ENCODE data around the gene INTS11.

Gene INTS11

GRCh38 chr1:1293263-1294249 lies 30.9 kb downstream of the INTS11 start:
- no peak overlapping the region for H2BK12ac ChIP-seq (ENCODE audit: low read length)
- no CpG with 5 or more reads among the region's 94 CpGs for WGBS, 2 donors (ENCODE audit: extremely low coverage in 2 of 2, insufficient read length in 2 of 2, insufficient replicate concordance in 1 of 2)
- no peak overlapping the region for H4K8ac ChIP-seq (ENCODE audit: low read depth, low read length)
- no peak overlapping the region for H4K91ac ChIP-seq (ENCODE audit: low read depth, low read length, poor library complexity)
- H2AK5ac ChIP-seq (ENCODE audit: low read depth, low read length), result peak overlapping the region; percentile 70
- H3K4me1 ChIP-seq (ENCODE audit: control insufficient read depth in 2 of 2, insufficient read depth in 1 of 2, low read depth in 1 of 2, low read length in 2 of 2), result no peaks in the 10 kb centered on the region
- no peak overlapping the region for H3K4ac ChIP-seq (ENCODE audit: low read length)
- H3K14ac ChIP-seq (ENCODE audit: low read length), result no peak overlapping the region
- H3K18ac ChIP-seq (ENCODE audit: low read length), result no peak overlapping the region
- no peak overlapping the region for H2BK120ac ChIP-seq (ENCODE audit: low read depth, low read length)
- H2AFZ ChIP-seq (ENCODE audit: low read length), result no peak overlapping the region
- H3K9ac ChIP-seq (ENCODE audit: low read depth, low read length, poor library complexity), result no peak overlapping the region
- H3K4me3 ChIP-seq (ENCODE audit: low read length in 2 of 2), result no peak overlapping the region
- H2BK15ac ChIP-seq (ENCODE audit: low read length), result no peak overlapping the region
- H3K27me3 ChIP-seq (ENCODE audit: control insufficient read depth in 3 of 3, insufficient read depth in 3 of 3, low read depth in 1 of 3, low read length in 3 of 3), result no peaks in the 10 kb centered on the region
- H3K79me1 ChIP-seq (ENCODE audit: low read depth, low read length), result peaks cover 4% of the 10 kb centered on the region
- H3K27ac ChIP-seq (replicated peaks; ENCODE audit: low read length), result no peak overlapping the region
- H3K4me2 ChIP-seq (ENCODE audit: insufficient read depth, low read length, poor library complexity, severe bottlenecking), result peak overlapping the region; percentile 18
- peak overlapping the region; percentile 85 for H3K23ac ChIP-seq (ENCODE audit: low read depth, low read length, poor library complexity)
- peaks cover 3 to 31% of the 10 kb centered on the region in 2 donors for H3K36me3 ChIP-seq (replicated peaks in 1 of 2; ENCODE audit: control insufficient read depth in 2 of 2, insufficient read depth in 2 of 2, low read length in 2 of 2)
- no peak for DNase-seq (ENCODE audit: low spot score)
- peaks cover 0 to 3% of the 10 kb centered on the region in 2 donors for H3K9me3 ChIP-seq (replicated peaks in 1 of 2; ENCODE audit: control insufficient read depth in 2 of 2, insufficient read depth in 1 of 2, low read depth in 1 of 2, low read length in 2 of 2)
- peak overlapping the region; percentile 24 for H2BK5ac ChIP-seq (ENCODE audit: low read length)

GRCh38 chr1:1292851-1293250 lies 31.6 kb downstream of the INTS11 start:
- Histone ChIP-seq H3K79me1 (ENCODE audit: low read depth, low read length) (peaks cover 6% of the 10 kb centered on the region), H3K9me3 (replicated peaks in 1 of 2; ENCODE audit: control insufficient read depth in 2 of 2, insufficient read depth in 1 of 2, low read depth in 1 of 2, low read length in 2 of 2) (peaks cover 0 to 3% of the 10 kb centered on the region in 2 donors), H2BK5ac (ENCODE audit: low read length) (no peak overlapping the region), H3K4me3 (ENCODE audit: low read length in 2 of 2) (no peak overlapping the region), H2BK15ac (ENCODE audit: low read length) (no peak overlapping the region), H3K27me3 (ENCODE audit: control insufficient read depth in 3 of 3, insufficient read depth in 3 of 3, low read depth in 1 of 3, low read length in 3 of 3) (no peaks in the 10 kb centered on the region), H3K18ac (ENCODE audit: low read length) (peak overlapping the region; percentile 57), H2BK12ac (ENCODE audit: low read length) (no peak overlapping the region), H2AK5ac (ENCODE audit: low read depth, low read length) (no peak overlapping the region), H3K14ac (ENCODE audit: low read length) (no peak overlapping the region), H3K4ac (ENCODE audit: low read length) (no peak overlapping the region), H3K23ac (ENCODE audit: low read depth, low read length, poor library complexity) (peak overlapping the region; percentile 85), H3K4me2 (ENCODE audit: insufficient read depth, low read length, poor library complexity, severe bottlenecking) (no peak overlapping the region), H3K27ac (replicated peaks; ENCODE audit: low read length) (no peak overlapping the region), H4K8ac (ENCODE audit: low read depth, low read length) (no peak overlapping the region), H3K9ac (ENCODE audit: low read depth, low read length, poor library complexity) (no peak overlapping the region), H3K36me3 (replicated peaks in 1 of 2; ENCODE audit: control insufficient read depth in 2 of 2, insufficient read depth in 2 of 2, low read length in 2 of 2) (peaks cover 3 to 28% of the 10 kb centered on the region in 2 donors), H4K91ac (ENCODE audit: low read depth, low read length, poor library complexity) (no peak overlapping the region), H2BK120ac (ENCODE audit: low read depth, low read length) (no peak overlapping the region), H3K4me1 (ENCODE audit: control insufficient read depth in 2 of 2, insufficient read depth in 1 of 2, low read depth in 1 of 2, low read length in 2 of 2) (no peaks in the 10 kb centered on the region), H2AFZ (ENCODE audit: low read length) (no peak overlapping the region)
- no CpG with 5 or more reads among the region's 18 CpGs for WGBS, 2 donors (ENCODE audit: extremely low coverage in 2 of 2, insufficient read length in 2 of 2, insufficient replicate concordance in 1 of 2)
- no peak for DNase-seq (ENCODE audit: low spot score)

GRCh38 chr1:1292442-1292779 lies 32.0 kb downstream of the INTS11 start:
- H2BK15ac ChIP-seq (ENCODE audit: low read length), result no peak overlapping the region
- H3K18ac ChIP-seq (ENCODE audit: low read length), result no peak overlapping the region
- no peak for DNase-seq (ENCODE audit: low spot score)
- no peaks in the 10 kb centered on the region for H3K4me1 ChIP-seq (ENCODE audit: control insufficient read depth in 2 of 2, insufficient read depth in 1 of 2, low read depth in 1 of 2, low read length in 2 of 2)
- H3K79me1 ChIP-seq (ENCODE audit: low read depth, low read length), result peaks cover 6% of the 10 kb centered on the region
- peaks cover 0 to 3% of the 10 kb centered on the region in 2 donors for H3K9me3 ChIP-seq (replicated peaks in 1 of 2; ENCODE audit: control insufficient read depth in 2 of 2, insufficient read depth in 1 of 2, low read depth in 1 of 2, low read length in 2 of 2)
- no peak overlapping the region for H4K91ac ChIP-seq (ENCODE audit: low read depth, low read length, poor library complexity)
- no peak overlapping the region for H3K27ac ChIP-seq (replicated peaks; ENCODE audit: low read length)
- no peak overlapping the region for H3K23ac ChIP-seq (ENCODE audit: low read depth, low read length, poor library complexity)
- no peaks in the 10 kb centered on the region for H3K27me3 ChIP-seq (ENCODE audit: control insufficient read depth in 3 of 3, insufficient read depth in 3 of 3, low read depth in 1 of 3, low read length in 3 of 3)
- H2AFZ ChIP-seq (ENCODE audit: low read length), result no peak overlapping the region
- no peak overlapping the region for H3K4ac ChIP-seq (ENCODE audit: low read length)
- no peak overlapping the region for H3K9ac ChIP-seq (ENCODE audit: low read depth, low read length, poor library complexity)
- peak overlapping the region; percentile 61 for H2AK5ac ChIP-seq (ENCODE audit: low read depth, low read length)
- no peak overlapping the region for H4K8ac ChIP-seq (ENCODE audit: low read depth, low read length)
- no peak overlapping the region for H3K14ac ChIP-seq (ENCODE audit: low read length)
- H3K4me3 ChIP-seq (ENCODE audit: low read length in 2 of 2), result no peak overlapping the region
- H3K36me3 ChIP-seq (replicated peaks in 1 of 2; ENCODE audit: control insufficient read depth in 2 of 2, insufficient read depth in 2 of 2, low read length in 2 of 2), result peaks cover 3 to 24% of the 10 kb centered on the region in 2 donors
- H2BK12ac ChIP-seq (ENCODE audit: low read length), result no peak overlapping the region
- WGBS, 2 donors (ENCODE audit: extremely low coverage in 2 of 2, insufficient read length in 2 of 2, insufficient replicate concordance in 1 of 2), result no CpG with 5 or more reads among the region's 9 CpGs
- H3K4me2 ChIP-seq (ENCODE audit: insufficient read depth, low read length, poor library complexity, severe bottlenecking), result no peak overlapping the region
- no peak overlapping the region for H2BK5ac ChIP-seq (ENCODE audit: low read length)
- no peak overlapping the region for H2BK120ac ChIP-seq (ENCODE audit: low read depth, low read length)
